ENCODE measurements around the gene CTCFL.

GRCh38 chr20:57566803-57567459 is 42.0 kb upstream of the CTCFL start:
- TF ChIP-seq TAF1 (IDR thresholded peaks at IDR 0.05; ENCODE audit: low read depth, low read length) (no peak), POLR2A (IDR thresholded peaks at IDR 0.05; ENCODE audit: low read depth, low read length) (no peak), POLR2AphosphoS5 (IDR thresholded peaks at IDR 0.05; ENCODE audit: low read depth, low read length) (no peak), SPI1 (IDR thresholded peaks at IDR 0.05; ENCODE audit: low read depth, low read length) (no peak), POU2F2 (IDR thresholded peaks at IDR 0.05; ENCODE audit: low read depth, low read length) (no peak)

Measured in GM12891 (cell line).